HCT116 (cell line): ENCODE data around the gene SYTL5. TPM values are rescaled to one million over a fixed set of nuclear protein-coding genes. Genes with fewer than 3 reads are reported as not detected.

Source experiments
- ATAC-seq: fragments of 200-7000 bp; cut with Tn5 transposase; 2 replicates; pipeline ENCODE4 v1.9.1; 2020; ENCODE audit warnings: mild to moderate bottlenecking, moderate library complexity
- BruUV-seq: library from RNA; stranded (reverse); fragments of 400-500 nt; replicated peaks from 2 replicates; lab custom pipeline; 2021; lab: Mats Ljungman, UMichigan
- CTCF ChIA-PET: fragments of 300-600 bp; sonication (Branson Sonifier 250); formaldehyde crosslinking; loops from one replicate; lab custom pipeline; 2021; ENCODE audit warnings: antibody characterized with exemption; lab: Charles Lee
- POLR2A ChIA-PET: fragments of 300-600, 350-600 bp; sonication (Branson Sonifier 250); formaldehyde crosslinking; loops from one replicate; lab custom pipeline; 2021; ENCODE audit warnings: antibody characterized with exemption; lab: Charles Lee
- RAD21 ChIA-PET, 2 experiments: fragments of 300-600 bp; sonication (Branson Sonifier 250); formaldehyde crosslinking; loops; one replicate each; lab custom pipeline; 2023; ENCODE audit warnings: low total read pairs in 2 of 2; ENCODE audit not compliant: uncharacterized antibody in 2 of 2, unreplicated experiment in 2 of 2, low non-redundant PET in 1 of 2; lab: Charles Lee
- DNase-seq: peaks from one replicate; pipeline ENCODE4 v3.0.0-alpha.2; 2010; ENCODE audit warnings: low read depth, low spot score
- H2AFZ ChIP-seq: fragments of 200-600 bp; shearing (Covaris generic), sonication (generic); 2 replicates; pipeline ENCODE4 v1.6.1; 2017; ENCODE audit warnings: low read depth, mixed run types, mixed read lengths, antibody characterized with exemption, low read length; ENCODE audit not compliant: poor library complexity, severe bottlenecking
- H3K27ac ChIP-seq: 2 replicates; pipeline ENCODE4 v1.5.1; 2012; ENCODE audit warnings: low read depth, low read length
- H3K27me3 ChIP-seq: fragments of 200-600 bp; sonication (generic); 2 replicates; pipeline ENCODE4 v1.6.1; 2016; ENCODE audit warnings: mixed run types, low read length, mixed read lengths; ENCODE audit not compliant: insufficient read depth
- H3K36me3 ChIP-seq, 2 experiments: fragments of 200-500 bp in 1 of 2; fragments of 200-600 bp in 1 of 2; sonication (Bioruptor generic) in 1 of 2; sonication (generic) in 1 of 2; 2 replicates each; pipeline versions ENCODE4 v1.5.1 to v1.6.1; 2014 to 2016; ENCODE audit warnings: low read length in 2 of 2, inconsistent platforms in 1 of 2, mixed read lengths in 1 of 2, mixed run types in 1 of 2; ENCODE audit not compliant: insufficient read depth in 2 of 2, control insufficient read depth in 1 of 2
- H3K4me1 ChIP-seq, 2 experiments: fragments of 200-600 bp in 1 of 2; sonication (generic) in 1 of 2; 2 replicates each; pipeline versions ENCODE4 v1.5.1 to v1.6.1; 2012 to 2017; ENCODE audit warnings: low read length in 2 of 2, inconsistent platforms in 1 of 2, mild to moderate bottlenecking in 1 of 2, mixed read lengths in 1 of 2, mixed run types in 1 of 2, moderate library complexity in 1 of 2; ENCODE audit not compliant: insufficient read depth in 2 of 2, control insufficient read depth in 1 of 2
- H3K4me2 ChIP-seq: fragments of 200-600 bp; sonication (generic); 2 replicates; pipeline ENCODE4 v1.6.1; 2017; ENCODE audit warnings: mixed run types, low read length, mixed read lengths
- H3K4me3 ChIP-seq, 2 experiments: fragments of 200-600 bp in 1 of 2; sonication (generic) in 1 of 2; replicated peaks in 1 of 2; 2 replicates each; pipeline ENCODE4 v1.5.1; 2011 to 2016; ENCODE audit warnings: low read length in 2 of 2, control low read depth in 1 of 2, low read depth in 1 of 2, mild to moderate bottlenecking in 1 of 2, mixed read lengths in 1 of 2, mixed run types in 1 of 2
- H3K79me2 ChIP-seq: fragments of 200-600 bp; sonication (generic); 2 replicates; pipeline ENCODE4 v1.6.1; 2017; ENCODE audit warnings: mild to moderate bottlenecking, mixed run types, low read length, moderate library complexity, mixed read lengths; ENCODE audit not compliant: insufficient read depth
- H3K9ac ChIP-seq: fragments of 200-600 bp; sonication (generic); 2 replicates; pipeline ENCODE4 v1.6.1; 2016; ENCODE audit warnings: low read length, mixed read lengths
- H3K9me2 ChIP-seq: fragments of 200-600 bp; sonication (generic), shearing (Covaris generic); 2 replicates; pipeline ENCODE4 v1.6.1; 2017; ENCODE audit warnings: mixed run types, mild to moderate bottlenecking, moderate library complexity; ENCODE audit not compliant: insufficient read depth
- H3K9me3 ChIP-seq, 2 experiments: fragments of 200-500 bp in 1 of 2; fragments of 200-600 bp in 1 of 2; sonication (Bioruptor generic) in 1 of 2; sonication (generic) in 1 of 2; 2 replicates each; pipeline ENCODE4 v1.6.1; 2014 to 2017; ENCODE audit warnings: low read length in 2 of 2, mixed read lengths in 2 of 2, inconsistent platforms in 1 of 2, low read depth in 1 of 2, mild to moderate bottlenecking in 1 of 2, mixed run types in 1 of 2, moderate library complexity in 1 of 2; ENCODE audit not compliant: control insufficient read depth in 1 of 2, insufficient read depth in 1 of 2
- H4K20me1 ChIP-seq: fragments of 200-600 bp; sonication (generic), shearing (Covaris generic); 2 replicates; pipeline ENCODE4 v1.6.1; 2017; ENCODE audit warnings: mixed run types, mild to moderate bottlenecking, moderate library complexity; ENCODE audit not compliant: insufficient read depth
- ATF3 ChIP-seq: IDR thresholded peaks from 2 replicates; pipeline ENCODE4 v1.6.1; 2012
- CBX3 ChIP-seq: IDR thresholded peaks from 2 replicates; pipeline ENCODE4 v1.6.1; 2012; ENCODE audit warnings: low read depth
- CEBPB ChIP-seq: IDR thresholded peaks from 2 replicates; pipeline ENCODE4 v1.6.1; 2012; ENCODE audit warnings: low read depth
- CTCF ChIP-seq, 3 experiments: fragments of 200-600 bp in 1 of 3; sonication (generic) in 1 of 3; IDR thresholded peaks in 2 of 3; conservative IDR thresholded peaks in 1 of 3; 2 replicates each; pipeline ENCODE4 v1.5.1; 2012 to 2017; ENCODE audit warnings: low read depth in 2 of 3, low read length in 2 of 3, antibody characterized with exemption in 1 of 3, borderline replicate concordance in 1 of 3, control low read depth in 1 of 3, mild to moderate bottlenecking in 1 of 3, mixed read lengths in 1 of 3, mixed run types in 1 of 3, moderate library complexity in 1 of 3; ENCODE audit not compliant: insufficient read depth in 1 of 3
- EGR1 ChIP-seq: IDR thresholded peaks from 2 replicates; pipeline ENCODE4 v1.6.1; 2012; ENCODE audit warnings: low read depth
- ELF1 ChIP-seq: IDR thresholded peaks from 2 replicates; pipeline ENCODE4 v1.6.1; 2012; ENCODE audit warnings: low read depth, borderline replicate concordance
- FOSL1 ChIP-seq: IDR thresholded peaks from 2 replicates; pipeline ENCODE4 v1.6.1; 2012; ENCODE audit warnings: low read depth
- JUND ChIP-seq: IDR thresholded peaks from 2 replicates; pipeline ENCODE4 v1.6.1; 2012
- POLR2AphosphoS5 ChIP-seq: IDR thresholded peaks from 2 replicates; pipeline ENCODE4 v1.6.1; 2011; ENCODE audit warnings: mild to moderate bottlenecking, low read depth, low read length, moderate library complexity
- RAD21 ChIP-seq: IDR thresholded peaks from 2 replicates; pipeline ENCODE4 v1.6.1; 2012; ENCODE audit warnings: low read depth, mild to moderate bottlenecking
- REST ChIP-seq: IDR thresholded peaks from 2 replicates; pipeline ENCODE4 v1.6.1; 2012; ENCODE audit warnings: low read depth
- SIN3A ChIP-seq: IDR thresholded peaks from 2 replicates; pipeline ENCODE4 v1.6.1; 2012; ENCODE audit warnings: low read depth
- SP1 ChIP-seq: IDR thresholded peaks from 2 replicates; pipeline ENCODE4 v1.6.1; 2012; ENCODE audit warnings: low read depth
- SRF ChIP-seq: IDR thresholded peaks from 2 replicates; pipeline ENCODE4 v1.6.1; 2012; ENCODE audit warnings: low read depth
- ZFX ChIP-seq: fragments of 450-650 bp; IDR thresholded peaks from 2 replicates; pipeline ENCODE4 v1.6.1; 2017
- ZNF274 ChIP-seq: fragments of 200-500 bp; sonication (Bioruptor generic); IDR thresholded peaks from 2 replicates; pipeline ENCODE4 v1.6.1; 2014; ENCODE audit warnings: mild to moderate bottlenecking, low read depth, low read length, inconsistent platforms
- intact Hi-C: fragments of 100-400 bp; cut with micrococcal nuclease; formaldehyde crosslinking; loops from 2 replicates; pipeline ENCODE4 v1.10.0; 2022
- total RNA-seq: library from RNA; stranded (reverse); gene quantifications from one replicate; pipeline ENCODE4 v1.2.1, GENCODE V29; 2021; ENCODE audit not compliant: unreplicated experiment
- TF ChIP-seq, protein P1 (sequence below): IDR thresholded peaks from 2 replicates; pipeline ENCODE4 v1.6.1; 2012

Gene SYTL5
- total RNA-seq, 1 experiment from 2014 or later = 0.20 TPM

DNA sequence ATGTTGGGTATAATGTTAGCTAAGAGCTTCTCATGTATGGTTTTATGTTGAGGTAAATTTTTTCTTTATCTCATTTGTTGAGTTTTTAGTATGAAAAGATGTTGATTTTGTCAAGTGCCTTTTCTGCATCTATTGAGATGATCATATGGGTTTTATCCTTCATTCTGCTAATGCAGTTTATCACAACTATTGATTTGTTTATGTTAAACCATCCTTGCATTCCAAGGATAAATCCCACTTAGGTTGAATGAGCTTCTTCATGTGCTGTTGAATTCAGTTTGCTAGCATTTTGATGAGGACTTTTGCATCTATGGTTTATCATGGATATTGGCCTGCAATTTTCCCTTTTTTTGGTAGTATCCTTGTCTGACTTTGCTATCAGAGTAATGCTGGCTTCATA, 93.3 kb downstream of the SYTL5 start (continued):
- TF ChIP-seq ATF3 (no peak), CBX3 (no peak), FOSL1 (no peak), CTCF (IDR thresholded peaks at IDR 0.05 in 2 of 3, conservative IDR thresholded peaks at IDR 0.05 in 1 of 3; ENCODE audit: borderline replicate concordance in 1 of 3, insufficient read depth in 1 of 3, low read depth in 2 of 3, low read length in 2 of 3) (no peak)

DNA sequence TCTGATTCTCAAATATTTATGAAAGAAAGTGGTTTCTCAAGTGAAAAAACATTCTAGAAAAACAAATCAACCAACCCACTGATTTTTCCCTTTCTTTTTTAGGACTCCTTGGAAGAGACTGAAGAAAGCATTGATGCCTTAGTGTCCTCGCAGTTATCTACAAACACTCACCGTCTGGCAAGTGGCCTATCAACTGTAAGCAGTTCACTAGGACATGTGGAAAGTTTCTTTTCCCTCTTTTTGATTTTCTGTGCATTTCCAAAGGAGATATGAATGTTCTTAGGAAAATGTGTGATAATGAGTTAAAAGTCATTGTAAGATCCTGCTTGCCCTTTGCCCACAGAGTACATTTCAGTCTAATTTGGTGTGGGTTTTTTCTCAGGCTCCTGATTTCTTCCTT, 95.9 kb downstream of the SYTL5 start:
- no peak overlapping the region for H2AFZ ChIP-seq
- no peaks in the 10 kb centered on the region for H4K20me1 ChIP-seq
- CTCF ChIA-PET = no interaction called here
- H3K9me3 ChIP-seq = no peaks in the 10 kb centered on the region
- TF ChIP-seq POLR2AphosphoS5 (no peak), CTCF (IDR thresholded peaks at IDR 0.05 in 2 of 3, conservative IDR thresholded peaks at IDR 0.05 in 1 of 3; ENCODE audit: borderline replicate concordance in 1 of 3, insufficient read depth in 1 of 3, low read depth in 2 of 3, low read length in 2 of 3) (no peak), CEBPB (no peak), SRF (no peak), JUND (no peak), RAD21 (no peak), ELF1 (no peak), SIN3A (no peak), ZFX (no peak), FOSL1 (no peak), EGR1 (no peak), SP1 (no peak), ZNF274 (no peak), REST (no peak)
- TF ChIP-seq, protein P1, sequence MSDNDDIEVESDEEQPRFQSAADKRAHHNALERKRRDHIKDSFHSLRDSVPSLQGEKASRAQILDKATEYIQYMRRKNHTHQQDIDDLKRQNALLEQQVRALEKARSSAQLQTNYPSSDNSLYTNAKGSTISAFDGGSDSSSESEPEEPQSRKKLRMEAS = no peak
- intact Hi-C loops = no loop called here
- no peak overlapping the region for H3K9ac ChIP-seq
- POLR2A ChIA-PET = no interaction called here
- ATAC-seq = no peak
- H3K27me3 ChIP-seq = no peaks in the 10 kb centered on the region
- H3K4me1 ChIP-seq = no peaks in the 10 kb centered on the region
- RAD21 ChIA-PET = no interaction called here
- no peak overlapping the region for H3K4me3 ChIP-seq
- H3K9me2 ChIP-seq = no peaks in the 10 kb centered on the region
- BruUV-seq = no TSS peak
- DNase-seq = no peak
- H3K36me3 ChIP-seq = no peaks in the 10 kb centered on the region
- H3K79me2 ChIP-seq = no peaks in the 10 kb centered on the region
- H3K4me2 ChIP-seq = no peak overlapping the region
- H3K27ac ChIP-seq = no peak overlapping the region
